AG04449 (cell line): Measurements from ENCODE around the gene AK4.

Experiments
- CTCF ChIA-PET: fragments of 350-600 bp; formaldehyde crosslinking; extraction: SDS; loops from one replicate; lab custom pipeline; 2021; ENCODE audit warnings: antibody characterized with exemption; lab: Yijun Ruan, JAX
- POLR2A ChIA-PET: fragments of 400-600, 350-600 bp; formaldehyde crosslinking; extraction: SDS; loops from one replicate; lab custom pipeline; 2020; ENCODE audit warnings: antibody characterized with exemption, inconsistent platforms; lab: Yijun Ruan, JAX
- DNase-seq: peaks from one replicate; pipeline ENCODE4 v3.0.0-alpha.2; 2010; ENCODE audit warnings: low read depth, low spot score
- H3K4me3 ChIP-seq: 2 replicates; pipeline ENCODE4 v1.5.1; 2011; ENCODE audit warnings: low read depth, mild to moderate bottlenecking, control low read depth, low read length
- CTCF ChIP-seq: IDR thresholded peaks from one replicate; pipeline ENCODE4 v1.5.1; 2011; ENCODE audit warnings: mild to moderate bottlenecking, moderate library complexity, low read length, control low read depth, inconsistent platforms; ENCODE audit not compliant: insufficient read depth; ENCODE audit errors: missing control alignments

The AK4 gene

GRCh38 chr1:65222340-65222940, 74.4 kb downstream of the AK4 start:
- ChIA-PET POLR2A (no interaction called here), CTCF (interaction anchor here (2.2 to 6.3 kb wide), 2 partner anchors 14 to 465 kb away, joined by 7 to 37 read pairs; no protein-coding TSS in a partner anchor)
- DNase-seq = no peak
- no peak overlapping the region for H3K4me3 ChIP-seq
- TF ChIP-seq CTCF = no peak

DNA sequence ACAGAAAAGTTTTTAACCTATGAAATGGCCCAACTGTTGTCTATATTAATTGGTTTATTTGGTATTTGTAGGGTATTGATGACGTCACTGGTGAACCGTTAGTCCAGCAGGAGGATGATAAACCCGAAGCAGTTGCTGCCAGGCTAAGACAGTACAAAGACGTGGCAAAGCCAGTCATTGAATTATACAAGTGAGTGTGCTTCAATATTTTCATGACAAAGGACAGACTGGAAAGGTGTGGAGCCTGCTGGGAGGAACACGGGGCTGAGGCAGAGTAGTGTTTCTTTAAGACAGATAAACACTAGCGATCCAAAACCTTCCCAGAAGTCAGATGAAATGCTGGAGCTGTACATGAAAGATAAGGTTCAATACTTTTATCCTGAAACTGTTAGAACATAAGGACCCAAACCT, 76.7 kb downstream of the AK4 start:
- POLR2A ChIA-PET = no interaction called here
- TF ChIP-seq CTCF = no peak
- CTCF ChIA-PET = interaction anchor here (1.8 to 2.8 kb wide), 3 partner anchors 9 to 463 kb away, joined by 5 to 12 read pairs (median 6); no protein-coding TSS in a partner anchor
- DNase-seq = no peak
- H3K4me3 ChIP-seq = no peak overlapping the region

- ChIA-PET CTCF (interaction anchor here (0.7 to 2.8 kb wide), 4 partner anchors 10 to 463 kb away, joined by 3 to 12 read pairs (median 6); no protein-coding TSS in a partner anchor), POLR2A (no interaction called here)
- DNase-seq = no peak
- no peak for TF ChIP-seq CTCF
- H3K4me3 ChIP-seq = no peak overlapping the region
Measured at GRCh38 chr1:65225179-65225578, 77.2 kb downstream of the AK4 start.

- POLR2A ChIA-PET = no interaction called here
- TF ChIP-seq CTCF = no peak
- DNase-seq = no peak
- CTCF ChIA-PET = interaction anchor here (0.9 to 4.2 kb wide), 4 partner anchors 10 to 169 kb away, joined by 3 to 18 read pairs (median 5); no protein-coding TSS in a partner anchor
- no peak overlapping the region for H3K4me3 ChIP-seq
Measured at GRCh38 chr1:65229201-65229600, 81.2 kb downstream of the AK4 start.

GRCh38 chr1:65229754-65230339, 81.8 kb downstream of the AK4 start:
- CTCF ChIA-PET = interaction anchor here (0.8 to 4.2 kb wide), 4 partner anchors 14 to 458 kb away, joined by 3 to 18 read pairs (median 5); no protein-coding TSS in a partner anchor
- no peak for DNase-seq
- no peak overlapping the region for H3K4me3 ChIP-seq
- POLR2A ChIA-PET = no interaction called here
- TF ChIP-seq CTCF = no peak

DNA sequence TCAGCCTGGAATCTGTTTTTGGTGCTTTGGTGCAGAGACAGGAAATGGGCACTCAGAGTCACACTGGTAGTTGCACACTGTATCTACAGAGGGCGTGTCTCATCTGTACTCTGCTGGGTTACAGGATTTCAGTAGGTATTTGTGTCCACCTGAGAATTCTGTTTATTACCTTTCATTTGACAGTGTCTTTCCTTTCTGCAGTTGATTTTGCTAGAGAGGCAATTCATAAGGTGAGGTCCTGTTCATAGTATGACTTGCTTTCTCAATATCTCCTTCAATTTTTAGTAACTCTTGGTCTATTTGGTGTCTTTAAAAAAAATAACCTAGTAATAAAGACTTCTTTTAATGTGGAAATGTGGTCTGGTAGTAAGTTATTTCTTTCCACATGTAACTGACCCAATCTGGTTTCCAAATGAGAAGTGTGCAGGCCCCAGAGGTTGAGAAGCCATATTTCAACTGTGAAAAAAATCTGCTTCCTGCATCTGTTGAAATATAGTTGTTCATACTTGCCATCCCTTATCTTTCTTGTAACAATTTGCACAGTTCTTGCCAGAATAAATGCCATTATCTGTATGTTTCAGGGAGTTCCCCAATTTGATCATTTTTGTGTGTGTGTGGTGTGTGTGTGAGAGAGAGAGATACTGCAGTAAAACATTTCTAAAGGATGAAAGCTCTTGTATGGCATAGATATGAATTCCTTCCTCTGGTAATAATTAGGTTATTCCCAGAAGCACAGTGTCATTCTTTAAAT, 82.9 kb downstream of the AK4 start:
- no peak for TF ChIP-seq CTCF
- ChIA-PET POLR2A (no interaction called here), CTCF (interaction anchor here (1.4 to 4.2 kb wide), 3 partner anchors 15 to 456 kb away, joined by 5 to 18 read pairs (median 15); no protein-coding TSS in a partner anchor)
- H3K4me3 ChIP-seq = no peak overlapping the region
- no peak for DNase-seq
